ENCODE measurements around the gene SCG5.

The SCG5 gene

DNA sequence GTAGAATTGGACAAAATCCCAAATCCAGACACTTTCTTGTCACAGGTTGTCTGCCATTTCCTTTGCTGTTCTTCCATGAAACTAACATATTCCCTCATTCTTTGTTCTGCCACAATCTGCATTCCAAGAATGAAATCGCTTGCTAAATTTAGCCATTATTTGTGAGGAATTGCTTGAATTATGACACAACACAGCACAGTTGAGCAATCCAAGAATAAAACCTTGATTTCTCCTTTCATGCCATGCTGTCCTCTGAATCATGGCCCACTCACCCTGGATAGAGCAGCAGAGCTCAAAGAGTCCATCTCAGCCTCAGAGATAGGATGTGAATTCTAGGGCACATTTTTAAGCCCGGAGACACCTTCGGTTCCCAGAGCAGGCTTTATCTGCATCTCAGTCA, 41.1 kb downstream of the SCG5 start:
- Histone ChIP-seq H2AFZ (ENCODE audit: low read length) (no peak overlapping the region), H3K27ac (ENCODE audit: low read length) (no peak overlapping the region), H3K4me1 (ENCODE audit: low read length) (no peaks in the 10 kb centered on the region), H3K36me3 (replicated peaks; ENCODE audit: insufficient read depth, low read length) (no peaks in the 10 kb centered on the region), H3K4me2 (ENCODE audit: low read depth, low read length) (no peak overlapping the region), H3K9me3 (replicated peaks; ENCODE audit: insufficient read depth, low read length) (no peaks in the 10 kb centered on the region), H3F3A (ENCODE audit: insufficient read depth, low read length) (no peaks in the 10 kb centered on the region), H3K4me3 (ENCODE audit: low read length) (no peak overlapping the region), H3K9me2 (replicated peaks; ENCODE audit: insufficient read depth, low read length) (no peaks in the 10 kb centered on the region), H3K79me2 (ENCODE audit: low read length) (no peaks in the 10 kb centered on the region), H4K20me1 (ENCODE audit: insufficient read depth, low read length) (no peaks in the 10 kb centered on the region), H3K27me3 (replicated peaks; ENCODE audit: insufficient read depth, low read length) (no peaks in the 10 kb centered on the region), H3K9ac (ENCODE audit: low read length) (no peak overlapping the region)
- no peak for TF ChIP-seq EZH2 (optimal IDR thresholded peaks at IDR 0.05; ENCODE audit: low read depth, low read length)
- no peak for DNase-seq

- TF ChIP-seq, protein P1, sequence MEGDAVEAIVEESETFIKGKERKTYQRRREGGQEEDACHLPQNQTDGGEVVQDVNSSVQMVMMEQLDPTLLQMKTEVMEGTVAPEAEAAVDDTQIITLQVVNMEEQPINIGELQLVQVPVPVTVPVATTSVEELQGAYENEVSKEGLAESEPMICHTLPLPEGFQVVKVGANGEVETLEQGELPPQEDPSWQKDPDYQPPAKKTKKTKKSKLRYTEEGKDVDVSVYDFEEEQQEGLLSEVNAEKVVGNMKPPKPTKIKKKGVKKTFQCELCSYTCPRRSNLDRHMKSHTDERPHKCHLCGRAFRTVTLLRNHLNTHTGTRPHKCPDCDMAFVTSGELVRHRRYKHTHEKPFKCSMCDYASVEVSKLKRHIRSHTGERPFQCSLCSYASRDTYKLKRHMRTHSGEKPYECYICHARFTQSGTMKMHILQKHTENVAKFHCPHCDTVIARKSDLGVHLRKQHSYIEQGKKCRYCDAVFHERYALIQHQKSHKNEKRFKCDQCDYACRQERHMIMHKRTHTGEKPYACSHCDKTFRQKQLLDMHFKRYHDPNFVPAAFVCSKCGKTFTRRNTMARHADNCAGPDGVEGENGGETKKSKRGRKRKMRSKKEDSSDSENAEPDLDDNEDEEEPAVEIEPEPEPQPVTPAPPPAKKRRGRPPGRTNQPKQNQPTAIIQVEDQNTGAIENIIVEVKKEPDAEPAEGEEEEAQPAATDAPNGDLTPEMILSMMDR (IDR thresholded peaks at IDR 0.05; ENCODE audit: low read length): no peak
- no peaks in the 10 kb centered on the region for H3K27me3 ChIP-seq (replicated peaks; ENCODE audit: insufficient read depth, low read length)
- H3K79me2 ChIP-seq (ENCODE audit: low read length): no peaks in the 10 kb centered on the region
- no peak overlapping the region for H3K27ac ChIP-seq (ENCODE audit: low read length)
- H4K20me1 ChIP-seq (ENCODE audit: insufficient read depth, low read length): no peaks in the 10 kb centered on the region
- H3K36me3 ChIP-seq (replicated peaks; ENCODE audit: insufficient read depth, low read length): no peaks in the 10 kb centered on the region
- no peak overlapping the region for H3K4me3 ChIP-seq (ENCODE audit: low read length)
- H3K9me3 ChIP-seq (replicated peaks; ENCODE audit: insufficient read depth, low read length): no peaks in the 10 kb centered on the region
- H3K4me2 ChIP-seq (ENCODE audit: low read depth, low read length): no peak overlapping the region
- no peaks in the 10 kb centered on the region for H3K4me1 ChIP-seq (ENCODE audit: low read length)
- no peaks in the 10 kb centered on the region for H3K9me2 ChIP-seq (replicated peaks; ENCODE audit: insufficient read depth, low read length)
- no peaks in the 10 kb centered on the region for H3F3A ChIP-seq (ENCODE audit: insufficient read depth, low read length)
- H3K9ac ChIP-seq (ENCODE audit: low read length): no peak overlapping the region
- no peak overlapping the region for H2AFZ ChIP-seq (ENCODE audit: low read length)
- no peak for DNase-seq
Observed at GRCh38 chr15:32682977-32683630, 41.6 kb downstream of the SCG5 start.

GRCh38 chr15:32683906-32684584, 42.5 kb downstream of the SCG5 start:
- H3K4me2 ChIP-seq (ENCODE audit: low read depth, low read length): no peak overlapping the region
- DNase-seq: no peak
- H2AFZ ChIP-seq (ENCODE audit: low read length): no peak overlapping the region
- H3K36me3 ChIP-seq (replicated peaks; ENCODE audit: insufficient read depth, low read length): no peaks in the 10 kb centered on the region
- no peaks in the 10 kb centered on the region for H3F3A ChIP-seq (ENCODE audit: insufficient read depth, low read length)
- H3K27me3 ChIP-seq (replicated peaks; ENCODE audit: insufficient read depth, low read length): no peaks in the 10 kb centered on the region
- no peak overlapping the region for H3K27ac ChIP-seq (ENCODE audit: low read length)
- H3K9ac ChIP-seq (ENCODE audit: low read length): no peak overlapping the region
- H3K79me2 ChIP-seq (ENCODE audit: low read length): no peaks in the 10 kb centered on the region
- TF ChIP-seq EZH2phosphoT487 (IDR thresholded peaks at IDR 0.05; ENCODE audit: low read length) (no peak), EZH2 (optimal IDR thresholded peaks at IDR 0.05; ENCODE audit: low read depth, low read length) (no peak)
- TF ChIP-seq, protein P1 (IDR thresholded peaks at IDR 0.05; ENCODE audit: low read length): no peak
- no peaks in the 10 kb centered on the region for H3K4me1 ChIP-seq (ENCODE audit: low read length)
- no peaks in the 10 kb centered on the region for H4K20me1 ChIP-seq (ENCODE audit: insufficient read depth, low read length)
- no peaks in the 10 kb centered on the region for H3K9me2 ChIP-seq (replicated peaks; ENCODE audit: insufficient read depth, low read length)
- no peaks in the 10 kb centered on the region for H3K9me3 ChIP-seq (replicated peaks; ENCODE audit: insufficient read depth, low read length)
- H3K4me3 ChIP-seq (ENCODE audit: low read length): no peak overlapping the region

GRCh38 chr15:32685576-32685975, 44.1 kb downstream of the SCG5 start:
- Histone ChIP-seq H3K27me3 (replicated peaks; ENCODE audit: insufficient read depth, low read length) (no peaks in the 10 kb centered on the region), H3K79me2 (ENCODE audit: low read length) (no peaks in the 10 kb centered on the region), H3K4me2 (ENCODE audit: low read depth, low read length) (no peak overlapping the region), H4K20me1 (ENCODE audit: insufficient read depth, low read length) (no peaks in the 10 kb centered on the region), H3K36me3 (replicated peaks; ENCODE audit: insufficient read depth, low read length) (no peaks in the 10 kb centered on the region), H3K9me3 (replicated peaks; ENCODE audit: insufficient read depth, low read length) (no peaks in the 10 kb centered on the region), H3K4me3 (ENCODE audit: low read length) (no peak overlapping the region), H2AFZ (ENCODE audit: low read length) (no peak overlapping the region), H3K27ac (ENCODE audit: low read length) (no peak overlapping the region), H3F3A (ENCODE audit: insufficient read depth, low read length) (no peaks in the 10 kb centered on the region), H3K9ac (ENCODE audit: low read length) (no peak overlapping the region), H3K9me2 (replicated peaks; ENCODE audit: insufficient read depth, low read length) (no peaks in the 10 kb centered on the region), H3K4me1 (ENCODE audit: low read length) (no peaks in the 10 kb centered on the region)
- DNase-seq: no peak
- TF ChIP-seq EZH2 (optimal IDR thresholded peaks at IDR 0.05; ENCODE audit: low read depth, low read length) (no peak), EZH2phosphoT487 (IDR thresholded peaks at IDR 0.05; ENCODE audit: low read length) (no peak)
- TF ChIP-seq, protein P1 (IDR thresholded peaks at IDR 0.05; ENCODE audit: low read length): no peak
